Measurements from ENCODE around the gene CHMP3.

GRCh38 chr2:86533589-86533988 lies 29.7 kb downstream of the CHMP3 start:
- TF ChIP-seq, protein P1, sequence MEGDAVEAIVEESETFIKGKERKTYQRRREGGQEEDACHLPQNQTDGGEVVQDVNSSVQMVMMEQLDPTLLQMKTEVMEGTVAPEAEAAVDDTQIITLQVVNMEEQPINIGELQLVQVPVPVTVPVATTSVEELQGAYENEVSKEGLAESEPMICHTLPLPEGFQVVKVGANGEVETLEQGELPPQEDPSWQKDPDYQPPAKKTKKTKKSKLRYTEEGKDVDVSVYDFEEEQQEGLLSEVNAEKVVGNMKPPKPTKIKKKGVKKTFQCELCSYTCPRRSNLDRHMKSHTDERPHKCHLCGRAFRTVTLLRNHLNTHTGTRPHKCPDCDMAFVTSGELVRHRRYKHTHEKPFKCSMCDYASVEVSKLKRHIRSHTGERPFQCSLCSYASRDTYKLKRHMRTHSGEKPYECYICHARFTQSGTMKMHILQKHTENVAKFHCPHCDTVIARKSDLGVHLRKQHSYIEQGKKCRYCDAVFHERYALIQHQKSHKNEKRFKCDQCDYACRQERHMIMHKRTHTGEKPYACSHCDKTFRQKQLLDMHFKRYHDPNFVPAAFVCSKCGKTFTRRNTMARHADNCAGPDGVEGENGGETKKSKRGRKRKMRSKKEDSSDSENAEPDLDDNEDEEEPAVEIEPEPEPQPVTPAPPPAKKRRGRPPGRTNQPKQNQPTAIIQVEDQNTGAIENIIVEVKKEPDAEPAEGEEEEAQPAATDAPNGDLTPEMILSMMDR (IDR thresholded peaks at IDR 0.05) = no peak
- TF ChIP-seq EZH2 (IDR thresholded peaks at IDR 0.05; ENCODE audit: borderline replicate concordance, insufficient read depth, low read depth, low read length, poor library complexity, severe bottlenecking) = no peak

All from B cell (primary cell).